Fibroblast of mammary gland (primary cell): Measurements from ENCODE around the gene MORF4L1.
A peak's percentile ranks its signal among the peaks of the same experiment; 100 is the strongest.

ENCODE experiments used
- DNase-seq: peaks from one replicate; pipeline ENCODE4 v3.0.0-alpha.2; 2010; ENCODE audit warnings: low read depth
- H3K4me3 ChIP-seq: 2 replicates; pipeline ENCODE4 v1.5.1; 2011; ENCODE audit warnings: low read depth, mild to moderate bottlenecking, low read length, moderate library complexity; ENCODE audit not compliant: control insufficient read depth
- TF ChIP-seq, protein P1 (sequence below): conservative IDR thresholded peaks from 2 replicates; pipeline ENCODE4 v1.5.1; 2011; ENCODE audit warnings: low read depth, low read length, inconsistent platforms; ENCODE audit not compliant: control insufficient read depth, insufficient read depth

Gene MORF4L1, protein sequence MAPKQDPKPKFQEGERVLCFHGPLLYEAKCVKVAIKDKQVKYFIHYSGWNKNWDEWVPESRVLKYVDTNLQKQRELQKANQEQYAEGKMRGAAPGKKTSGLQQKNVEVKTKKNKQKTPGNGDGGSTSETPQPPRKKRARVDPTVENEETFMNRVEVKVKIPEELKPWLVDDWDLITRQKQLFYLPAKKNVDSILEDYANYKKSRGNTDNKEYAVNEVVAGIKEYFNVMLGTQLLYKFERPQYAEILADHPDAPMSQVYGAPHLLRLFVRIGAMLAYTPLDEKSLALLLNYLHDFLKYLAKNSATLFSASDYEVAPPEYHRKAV

DNA sequence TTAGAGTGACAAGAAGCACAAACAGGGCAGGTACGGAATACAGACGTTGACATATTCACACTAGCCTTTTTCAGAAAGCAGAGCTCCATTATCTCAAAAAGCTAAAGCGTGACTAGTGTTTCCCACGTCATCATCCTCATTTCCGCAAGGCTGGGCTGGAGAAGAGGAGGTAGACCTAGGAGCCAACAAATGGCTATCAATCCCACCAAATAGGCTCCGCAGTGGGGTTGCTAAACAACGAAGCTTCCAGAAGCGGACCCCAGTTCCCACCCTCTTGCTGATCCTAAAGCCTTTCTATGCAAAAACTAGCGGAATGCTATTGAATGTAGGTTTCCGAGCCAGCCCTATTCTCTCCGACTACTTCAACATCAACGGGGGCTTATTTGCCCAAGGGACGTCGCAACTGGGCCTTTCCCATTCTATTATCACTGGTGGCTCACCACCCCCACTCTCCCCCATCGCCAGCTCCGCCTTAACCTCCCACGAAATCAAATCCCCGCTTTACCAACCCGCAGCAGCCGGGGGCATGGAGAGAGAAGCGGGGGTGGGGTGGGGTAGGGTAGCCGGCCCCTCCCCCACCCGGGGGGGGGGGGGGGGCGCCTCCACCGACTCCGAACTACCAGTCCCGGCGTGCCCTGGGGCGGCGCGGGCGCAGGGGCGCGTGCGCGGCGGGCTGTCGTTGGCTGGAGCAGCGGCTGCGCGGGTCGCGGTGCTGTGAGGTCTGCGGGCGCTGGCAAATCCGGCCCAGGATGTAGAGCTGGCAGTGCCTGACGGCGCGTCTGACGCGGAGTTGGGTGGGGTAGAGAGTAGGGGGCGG lies at the start of gene MORF4L1:
Gene MORF4L1 (plus strand): TSS at position 736 of the 817 bp plus-strand sequence. CDS start 128 bp downstream, outside the sequence.
- peak; percentile 91 for DNase-seq
- TF ChIP-seq, protein P1, sequence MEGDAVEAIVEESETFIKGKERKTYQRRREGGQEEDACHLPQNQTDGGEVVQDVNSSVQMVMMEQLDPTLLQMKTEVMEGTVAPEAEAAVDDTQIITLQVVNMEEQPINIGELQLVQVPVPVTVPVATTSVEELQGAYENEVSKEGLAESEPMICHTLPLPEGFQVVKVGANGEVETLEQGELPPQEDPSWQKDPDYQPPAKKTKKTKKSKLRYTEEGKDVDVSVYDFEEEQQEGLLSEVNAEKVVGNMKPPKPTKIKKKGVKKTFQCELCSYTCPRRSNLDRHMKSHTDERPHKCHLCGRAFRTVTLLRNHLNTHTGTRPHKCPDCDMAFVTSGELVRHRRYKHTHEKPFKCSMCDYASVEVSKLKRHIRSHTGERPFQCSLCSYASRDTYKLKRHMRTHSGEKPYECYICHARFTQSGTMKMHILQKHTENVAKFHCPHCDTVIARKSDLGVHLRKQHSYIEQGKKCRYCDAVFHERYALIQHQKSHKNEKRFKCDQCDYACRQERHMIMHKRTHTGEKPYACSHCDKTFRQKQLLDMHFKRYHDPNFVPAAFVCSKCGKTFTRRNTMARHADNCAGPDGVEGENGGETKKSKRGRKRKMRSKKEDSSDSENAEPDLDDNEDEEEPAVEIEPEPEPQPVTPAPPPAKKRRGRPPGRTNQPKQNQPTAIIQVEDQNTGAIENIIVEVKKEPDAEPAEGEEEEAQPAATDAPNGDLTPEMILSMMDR = no peak
- peak within 1 kb of the TSS; percentile 73 for H3K4me3 ChIP-seq

DNA sequence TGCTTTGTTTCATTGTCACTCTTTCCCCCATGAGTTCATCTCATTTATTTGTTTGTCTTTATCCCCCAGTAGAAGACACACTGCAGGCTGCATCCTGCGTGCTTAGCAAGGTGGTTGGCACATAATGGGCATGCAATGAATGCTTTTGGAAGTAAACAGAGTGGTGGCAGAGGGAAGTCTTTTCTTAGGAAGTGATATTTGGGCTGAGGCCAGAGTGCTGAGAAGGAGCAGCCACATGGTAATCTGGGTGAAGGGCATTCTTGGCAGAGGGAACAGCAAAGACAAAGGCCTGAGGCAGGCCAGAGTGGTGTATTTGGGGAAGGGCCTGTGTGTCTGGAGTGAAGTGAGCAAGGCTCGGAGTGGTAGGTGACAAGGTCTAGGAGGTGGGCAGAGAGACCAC lies 43.8 kb upstream of the MORF4L1 start:
- TF ChIP-seq, protein P1 = no peak
- H3K4me3 ChIP-seq = no peak overlapping the region
- no peak for DNase-seq

DNA sequence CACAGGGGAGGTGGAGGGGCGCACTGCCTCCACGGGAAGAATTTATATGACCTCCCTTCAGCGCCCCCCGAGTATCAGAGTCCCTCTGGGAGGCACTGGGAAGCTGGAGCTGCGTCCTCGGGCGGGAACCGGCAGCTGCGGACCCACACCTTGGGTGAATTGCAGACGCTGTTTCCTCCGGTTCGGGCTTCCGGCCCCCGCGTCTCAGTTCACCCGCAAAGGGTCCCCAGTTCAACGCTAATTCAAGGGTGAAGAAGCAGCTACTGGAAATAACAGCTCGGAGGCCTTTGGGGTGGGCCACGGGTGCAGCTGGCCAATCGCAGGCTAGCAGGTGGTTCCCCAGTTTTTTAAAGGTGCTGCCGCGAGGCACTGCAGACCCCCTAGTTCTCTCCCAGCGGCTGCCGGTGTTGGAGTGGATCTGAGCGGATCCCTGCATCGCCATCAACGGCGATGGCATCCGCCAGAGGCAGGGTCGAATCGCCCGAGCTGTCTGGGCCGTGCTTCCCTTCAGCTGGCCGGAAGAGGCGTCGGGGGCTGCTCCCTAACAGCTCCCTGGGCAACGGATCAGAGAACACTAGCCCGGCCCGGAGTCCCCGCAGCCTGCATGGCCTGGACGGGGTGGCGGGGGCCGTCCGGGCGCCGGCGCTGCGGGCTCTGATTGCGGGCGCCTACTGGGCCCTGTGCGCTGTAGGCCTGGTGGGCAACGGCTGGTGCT lies 42.0 kb upstream of the MORF4L1 start:
- TF ChIP-seq, protein P1 = no peak
- no peak for DNase-seq
- no peak overlapping the region for H3K4me3 ChIP-seq

DNA sequence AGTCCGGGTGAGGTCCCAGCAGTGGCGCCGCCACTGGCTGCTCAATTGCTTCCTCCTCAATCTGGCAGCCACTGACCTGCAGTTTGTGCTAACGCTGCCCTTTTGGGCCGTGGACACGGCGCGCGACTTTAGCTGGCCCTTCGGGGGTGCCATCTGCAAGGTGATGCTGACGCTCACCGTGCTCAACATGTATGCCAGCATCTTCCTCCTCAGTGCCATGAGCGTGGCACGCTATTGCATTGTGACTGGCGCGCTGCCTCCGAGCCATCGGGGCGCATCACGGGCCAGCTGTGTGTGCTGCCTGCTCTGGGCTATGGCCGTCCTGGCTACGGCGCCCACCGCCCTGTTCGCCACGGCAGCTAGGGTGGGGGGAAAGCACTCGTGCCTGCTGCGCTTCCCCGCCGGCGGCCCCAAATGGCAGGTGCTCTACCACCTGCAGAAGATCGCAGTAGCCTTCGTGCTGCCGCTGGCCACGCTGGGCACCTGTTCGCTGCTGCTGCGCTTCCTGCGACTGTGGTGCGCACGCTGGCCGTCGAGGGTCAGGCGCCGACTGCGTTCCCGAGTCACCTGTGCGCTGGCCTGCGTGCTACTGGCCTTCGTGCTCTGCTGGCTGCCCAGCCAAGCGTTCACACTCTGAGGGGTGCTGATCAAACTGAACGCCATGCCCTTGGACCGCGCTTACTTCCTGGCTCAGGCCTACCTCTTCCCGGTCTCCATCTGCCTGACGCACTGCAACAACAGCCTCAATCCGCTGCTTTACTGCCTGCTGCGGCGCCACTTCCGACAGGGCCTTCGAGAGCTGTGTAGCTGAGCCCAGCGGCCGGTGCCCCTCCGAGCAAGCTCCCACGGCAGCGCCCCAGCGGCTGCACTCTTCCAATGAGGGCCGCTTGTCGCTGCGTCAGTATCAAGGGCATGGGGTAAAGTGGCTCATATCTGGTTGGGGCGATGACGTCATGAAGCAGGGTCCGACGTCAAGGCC lies 41.2 kb upstream of the MORF4L1 start:
- no peak overlapping the region for H3K4me3 ChIP-seq

DNA sequence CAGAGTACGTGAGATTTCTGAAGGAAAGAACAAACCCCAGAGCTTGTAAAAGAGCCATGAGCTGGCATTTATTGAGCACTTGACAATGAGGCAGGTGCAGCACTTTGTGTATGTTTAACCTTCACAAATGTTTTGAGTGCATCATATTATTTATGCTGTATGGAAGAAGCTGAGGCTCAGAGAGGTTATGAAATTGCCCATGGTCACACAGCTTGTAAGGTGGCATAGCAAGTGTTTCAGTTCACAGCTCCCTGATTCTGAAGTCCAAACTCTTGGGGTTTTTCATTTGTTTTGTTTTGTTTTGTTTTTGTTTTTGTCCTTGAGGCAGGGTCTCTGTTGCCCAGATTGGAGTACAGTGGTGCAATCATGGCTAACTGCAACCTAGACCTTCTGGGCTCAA lies 36.4 kb upstream of the MORF4L1 start:
- H3K4me3 ChIP-seq = no peak overlapping the region
- TF ChIP-seq, protein P1 = no peak
- no peak for DNase-seq

More for the DNA sequence above, 41.2 kb upstream of the MORF4L1 start:
- TF ChIP-seq, protein P1 = no peak
- DNase-seq = no peak
